CD4-positive, alpha-beta T cell treated with Interferon alpha-2 for 1 hour (primary cell): Measurements from ENCODE around the gene SLIT3.

Experiments used
- DNase-seq, 2 donors: peaks; one replicate each; pipeline ENCODE4 v3.0.0-alpha.2; 2020 to 2022

The SLIT3 gene

DNA sequence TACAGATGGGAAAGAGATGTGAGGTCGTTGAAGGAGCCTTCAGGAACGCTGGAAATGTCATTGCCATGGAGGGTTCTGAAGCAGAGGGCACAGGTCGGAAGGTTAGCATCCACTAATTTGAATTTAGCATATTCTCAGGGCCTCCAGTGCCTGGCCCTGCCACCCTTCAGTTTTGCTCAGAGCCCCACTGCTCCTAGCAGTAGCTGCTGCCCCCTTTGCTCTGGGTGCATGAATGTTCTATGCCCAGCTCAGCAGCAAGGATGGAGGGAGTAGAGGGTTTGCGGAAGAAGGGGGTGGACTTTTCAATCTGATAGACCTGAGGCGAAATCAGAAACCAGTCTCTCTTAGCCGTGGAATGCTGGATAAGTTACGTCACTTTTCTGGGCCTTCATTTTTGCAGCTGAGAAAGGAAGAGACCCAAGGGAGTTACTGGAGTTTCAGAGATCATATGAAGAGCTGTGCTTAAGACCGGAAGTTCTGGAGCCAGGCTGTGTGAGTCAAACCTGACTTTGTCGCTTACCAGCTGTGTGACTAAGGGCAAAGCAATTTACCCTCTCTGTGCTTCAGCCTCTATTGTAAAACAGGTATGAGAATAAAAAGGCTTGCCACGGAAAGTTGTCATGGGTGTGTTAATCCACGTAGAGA lies 588.5 kb downstream of the SLIT3 start:
- no peak for DNase-seq

DNA sequence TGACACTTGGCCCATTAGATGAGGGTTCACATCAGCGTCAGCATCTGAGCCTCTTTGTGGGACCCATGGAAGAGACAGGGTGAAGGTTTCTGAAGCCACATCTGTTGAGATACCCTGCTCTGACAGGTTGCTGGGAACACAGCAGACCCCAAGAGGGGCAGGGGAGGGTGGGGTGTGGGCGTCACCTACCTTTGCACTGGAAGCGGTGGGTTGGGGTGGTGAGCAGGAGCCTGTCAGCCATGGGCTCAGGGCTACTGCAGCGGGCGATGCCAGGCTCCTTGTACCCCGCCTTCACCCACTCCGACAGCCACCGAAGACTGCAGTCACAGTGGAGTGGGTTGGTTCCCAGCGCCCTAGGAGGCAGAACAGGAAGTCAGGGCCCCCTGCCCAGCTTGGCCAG lies 590.2 kb downstream of the SLIT3 start:
- DNase-seq, result no peak

DNA sequence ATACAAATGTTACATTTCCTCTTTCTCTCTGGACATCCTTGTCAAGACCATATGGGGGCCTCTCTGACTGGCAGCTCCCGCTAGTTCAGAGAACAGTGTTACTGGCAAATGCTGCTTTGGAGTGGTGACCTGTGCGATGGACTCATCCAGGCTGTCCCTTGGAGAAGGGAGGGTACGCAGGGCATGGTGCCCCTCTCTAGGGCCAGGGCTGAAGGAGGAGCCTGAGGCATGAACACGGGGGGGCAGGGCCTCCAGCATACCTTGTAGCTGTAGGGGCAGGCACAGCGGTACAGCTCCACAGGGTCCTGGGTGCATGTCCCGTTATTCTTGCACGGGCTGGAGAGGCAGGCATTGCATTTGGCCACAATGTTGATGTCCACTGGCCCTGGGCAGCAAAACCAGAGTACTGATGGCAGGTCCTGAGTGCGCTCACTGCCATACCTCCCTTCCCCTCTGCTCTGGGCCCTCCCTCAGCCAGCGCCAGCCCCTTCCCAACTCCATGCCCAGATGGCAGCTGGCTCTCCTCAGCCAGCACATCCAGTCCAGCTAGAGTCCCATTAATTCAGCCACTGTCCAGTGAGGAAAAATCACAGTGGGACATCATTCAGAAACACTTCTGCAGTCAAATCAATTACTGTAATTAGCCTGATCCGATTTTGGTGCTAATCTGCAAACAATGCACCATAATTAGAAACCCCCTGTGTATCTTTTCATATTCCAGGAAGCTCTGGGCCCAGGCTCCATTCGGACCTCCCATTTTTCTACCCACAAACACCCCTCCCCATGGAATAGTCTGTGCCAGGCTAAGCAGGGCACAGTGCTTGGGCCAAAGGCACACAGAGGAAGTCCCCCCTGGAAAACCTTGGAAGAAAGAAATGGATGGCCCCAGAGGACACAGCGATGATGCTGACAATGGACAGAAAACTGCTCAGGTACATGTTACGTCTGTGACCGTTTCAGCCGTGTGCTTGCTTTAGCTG lies 592.9 kb downstream of the SLIT3 start:
- no peak for DNase-seq

DNA sequence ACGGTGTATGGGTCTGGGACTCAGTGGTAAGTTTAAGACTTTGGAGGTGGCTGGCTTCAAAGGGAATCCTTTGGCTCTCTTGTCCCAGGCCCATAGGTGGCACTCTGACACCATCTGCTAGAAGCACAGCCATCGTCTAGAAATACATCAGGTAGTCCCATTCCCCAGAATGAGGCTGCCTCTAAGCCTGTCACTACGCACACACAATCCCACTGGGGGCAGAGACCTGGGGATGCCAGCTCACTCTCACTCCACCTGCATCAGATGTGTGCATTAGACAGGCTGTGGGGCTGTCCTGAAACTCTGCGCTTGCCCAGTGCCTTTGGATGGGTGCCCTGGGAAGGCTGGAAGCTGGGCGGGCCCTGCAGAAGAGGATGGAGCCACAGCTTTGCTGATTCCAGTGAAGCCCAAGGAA lies 594.3 kb downstream of the SLIT3 start:
- peak in 1 of 2 donors; percentile 21 for DNase-seq

DNA sequence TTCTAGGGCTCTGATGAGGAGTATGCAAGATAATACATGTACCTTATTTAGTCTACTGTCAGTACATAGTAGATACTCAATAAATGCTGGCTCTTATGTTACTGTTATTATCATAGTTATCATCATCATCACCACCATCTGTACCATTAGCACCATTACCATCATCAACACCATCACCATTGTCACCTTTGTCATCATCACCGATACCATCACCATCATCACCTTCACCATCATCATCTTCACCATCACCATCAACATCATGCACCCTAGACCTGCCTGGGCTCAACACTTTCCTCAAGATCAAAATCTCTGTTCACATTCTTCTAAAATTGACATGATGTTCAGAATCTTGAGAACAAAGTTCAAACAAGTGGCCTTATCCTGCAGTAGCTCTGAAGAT lies 595.6 kb downstream of the SLIT3 start:
- DNase-seq, result no peak

DNA sequence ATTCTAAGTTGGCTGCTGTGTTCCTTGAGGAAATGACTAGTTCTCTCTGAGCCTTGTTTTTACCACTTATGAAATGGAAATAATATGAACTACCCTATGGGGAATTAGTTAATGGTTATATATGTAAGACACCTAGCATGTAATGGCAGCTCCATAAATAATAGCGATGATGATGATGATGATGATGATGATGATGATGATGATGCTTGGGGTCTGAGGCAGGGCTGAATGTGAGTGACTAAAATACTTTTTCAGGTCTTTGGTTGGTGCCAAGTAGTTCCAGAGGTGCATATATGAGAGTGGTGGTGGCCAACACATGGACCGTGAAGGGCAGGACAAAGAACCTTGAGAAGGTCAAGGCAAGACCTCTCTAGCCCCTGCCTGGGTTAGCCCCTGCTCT lies 598.4 kb downstream of the SLIT3 start:
- DNase-seq, result no peak

DNA sequence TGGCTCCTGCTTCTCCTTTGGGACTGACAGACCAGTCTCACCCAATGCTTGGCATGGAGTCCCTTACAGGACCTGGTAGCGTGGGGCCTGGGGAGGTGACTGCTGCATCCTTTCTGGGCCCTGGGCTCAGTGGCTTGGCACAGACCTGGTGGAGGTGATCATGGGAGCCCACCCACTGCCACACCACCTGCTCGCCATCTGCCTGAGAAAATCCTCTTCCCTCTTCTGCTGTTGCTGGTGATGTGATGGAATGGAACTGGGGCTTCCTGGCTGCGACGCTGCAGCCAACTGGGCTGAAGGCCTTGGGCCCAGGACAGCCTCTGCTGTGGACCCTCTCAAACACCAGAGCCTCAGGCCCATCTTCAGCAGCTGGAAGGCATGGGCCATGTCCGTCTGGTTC lies 599.3 kb downstream of the SLIT3 start:
- no peak for DNase-seq

DNA sequence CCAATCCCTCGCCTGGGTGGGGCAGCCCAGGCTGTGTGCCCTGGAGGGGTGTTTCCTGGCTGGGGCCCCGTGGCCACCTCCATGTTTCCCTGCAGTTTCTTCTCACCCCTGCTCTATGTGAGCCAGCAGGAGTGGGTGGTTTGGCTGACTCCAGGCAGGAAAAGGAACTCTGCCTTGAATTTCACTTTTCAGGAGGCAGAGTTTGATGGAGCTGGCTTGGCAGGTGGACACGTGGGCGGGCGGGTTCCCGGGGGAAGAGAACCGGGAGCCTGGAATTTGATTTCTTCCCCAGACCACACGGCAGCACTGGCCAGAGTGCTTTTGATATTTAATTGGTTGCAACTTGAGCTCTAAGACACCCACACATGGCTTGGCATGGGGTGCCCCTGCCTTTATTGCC lies 601.9 kb downstream of the SLIT3 start:
- no peak for DNase-seq

DNA sequence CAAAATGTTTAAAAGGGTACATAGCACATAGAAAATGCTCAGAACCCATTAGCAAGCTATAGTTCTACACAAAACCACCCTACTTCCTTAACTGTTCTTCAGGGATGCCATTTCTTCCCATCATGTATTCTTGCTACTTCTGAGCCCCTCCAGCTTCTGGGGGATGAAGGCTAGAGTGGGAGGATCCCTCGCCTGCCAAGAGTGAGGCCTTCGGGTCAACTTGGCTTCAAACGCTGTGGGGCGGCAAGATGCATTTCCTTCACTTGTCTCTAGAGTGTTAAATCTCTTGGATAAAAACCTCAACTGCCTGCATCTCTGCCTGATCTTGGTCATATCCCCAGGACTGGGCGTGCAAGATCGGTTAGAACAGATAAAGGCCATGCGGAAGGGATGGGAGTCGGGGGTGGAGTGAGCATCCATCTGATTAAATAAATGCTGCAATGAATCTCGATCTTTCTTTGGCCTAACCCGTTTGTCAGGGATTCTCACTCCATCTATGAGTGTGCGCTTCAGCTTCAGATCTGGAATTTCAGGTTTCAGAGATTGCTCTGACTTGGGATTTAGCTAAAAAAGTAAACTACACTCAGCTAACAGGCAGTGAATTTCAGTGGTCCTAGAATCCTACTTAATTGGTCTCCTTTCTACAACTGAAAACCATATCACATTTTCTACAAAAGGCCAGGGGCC lies 603.8 kb downstream of the SLIT3 start:
- DNase-seq, result no peak

DNA sequence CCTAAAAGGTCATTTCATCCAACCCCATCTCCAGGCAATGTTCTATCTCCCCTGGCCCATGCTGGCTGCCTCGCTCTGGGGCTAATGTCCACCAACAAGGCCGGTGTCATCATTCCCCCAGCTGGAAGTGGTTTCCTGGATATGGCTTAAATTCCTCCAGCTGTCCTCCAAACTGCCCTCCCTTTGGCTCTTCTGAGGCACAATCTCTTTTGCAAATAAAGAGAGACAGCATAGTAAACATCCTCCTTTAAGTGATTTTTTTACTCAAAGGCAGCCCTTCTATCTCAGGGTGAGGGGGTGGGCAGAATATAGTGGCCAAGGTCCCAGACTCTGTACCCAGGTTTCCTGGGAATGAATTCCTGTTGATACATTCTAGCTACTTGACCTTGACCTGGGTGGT lies 604.3 kb downstream of the SLIT3 start:
- no peak for DNase-seq

DNA sequence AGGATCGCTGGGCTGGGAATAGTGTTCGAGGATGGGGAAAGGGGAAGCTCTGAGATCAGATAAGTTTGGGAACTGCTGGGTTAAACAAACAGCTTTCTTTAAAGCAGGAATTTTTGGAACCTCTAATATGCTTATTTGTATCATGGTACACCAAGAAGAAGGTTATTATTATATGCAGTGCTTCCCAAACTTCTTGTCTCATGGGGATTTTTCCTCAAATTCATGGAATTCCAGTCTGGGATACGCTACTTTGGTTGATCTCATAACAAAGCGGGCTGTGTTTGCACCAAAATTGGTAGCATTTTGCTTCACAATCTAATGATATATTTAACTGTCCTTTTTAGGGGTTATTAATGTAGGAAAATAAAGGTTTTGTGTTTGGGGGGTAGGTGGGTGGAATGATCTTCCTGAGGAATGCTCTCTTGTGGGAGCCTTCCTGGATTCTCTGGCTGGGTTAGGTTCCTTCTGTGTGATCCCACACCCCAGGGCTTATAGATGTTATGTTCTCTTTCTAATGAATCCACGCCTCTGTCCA lies 605.6 kb downstream of the SLIT3 start:
- DNase-seq, result no peak

DNA sequence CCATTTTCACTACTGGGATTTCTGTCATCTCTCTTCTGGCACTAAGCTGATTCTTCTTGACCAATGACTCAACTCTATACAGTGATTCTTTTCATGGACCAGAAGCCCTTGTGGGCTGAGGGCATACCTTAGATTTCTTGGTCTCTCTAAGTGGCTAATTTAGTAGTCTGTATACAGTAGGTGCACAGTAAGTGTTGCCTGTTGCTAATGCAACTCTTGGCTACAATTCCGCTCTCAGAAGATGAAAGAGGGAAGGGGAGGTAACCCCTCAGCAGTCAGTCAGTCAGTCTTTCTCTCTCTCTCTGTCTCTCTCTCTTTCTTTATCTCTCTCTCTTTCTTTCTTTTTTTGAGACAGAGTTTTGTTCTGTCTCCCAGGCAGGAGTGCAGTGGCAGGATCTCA lies 606.6 kb downstream of the SLIT3 start:
- DNase-seq, result no peak

DNA sequence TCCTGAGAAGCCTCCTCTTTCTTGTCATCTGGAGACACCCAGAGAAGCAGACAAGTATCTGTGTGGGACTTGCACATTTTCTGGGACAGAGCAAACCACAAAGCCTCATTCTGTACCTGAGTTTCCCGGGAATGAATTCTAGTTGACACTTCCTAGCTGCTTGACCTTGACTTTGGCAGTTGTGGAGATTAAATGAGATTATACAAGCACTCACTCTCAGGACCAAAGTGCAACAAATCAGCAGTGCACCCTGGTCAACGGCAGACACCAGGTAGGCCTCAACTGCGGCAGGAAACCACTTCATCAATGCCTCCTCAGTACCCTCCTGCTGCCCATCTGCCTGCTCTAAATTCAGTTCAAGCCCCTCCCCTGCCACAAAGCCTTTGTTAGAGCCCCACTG lies 607.1 kb downstream of the SLIT3 start:
- no peak for DNase-seq

DNA sequence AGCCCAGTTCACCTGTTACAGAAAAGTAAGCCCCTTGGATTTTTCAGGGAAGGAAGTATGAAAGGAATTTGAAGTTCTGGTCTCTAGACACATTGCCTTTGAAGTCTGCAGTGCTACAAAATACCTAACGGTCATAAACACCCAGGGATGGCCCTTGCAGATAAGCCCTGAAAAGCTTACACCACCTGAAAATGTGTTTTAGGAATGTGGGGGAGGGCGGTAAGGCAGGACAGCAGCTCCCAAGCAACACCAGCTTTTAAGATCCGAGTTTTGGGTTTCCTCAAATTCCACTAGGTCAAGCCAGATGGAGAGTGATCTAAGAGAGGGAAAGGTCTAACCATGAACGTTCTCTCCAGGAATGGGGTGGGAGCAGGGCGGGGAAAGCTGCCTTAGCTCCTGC lies 607.6 kb downstream of the SLIT3 start:
- no peak for DNase-seq

DNA sequence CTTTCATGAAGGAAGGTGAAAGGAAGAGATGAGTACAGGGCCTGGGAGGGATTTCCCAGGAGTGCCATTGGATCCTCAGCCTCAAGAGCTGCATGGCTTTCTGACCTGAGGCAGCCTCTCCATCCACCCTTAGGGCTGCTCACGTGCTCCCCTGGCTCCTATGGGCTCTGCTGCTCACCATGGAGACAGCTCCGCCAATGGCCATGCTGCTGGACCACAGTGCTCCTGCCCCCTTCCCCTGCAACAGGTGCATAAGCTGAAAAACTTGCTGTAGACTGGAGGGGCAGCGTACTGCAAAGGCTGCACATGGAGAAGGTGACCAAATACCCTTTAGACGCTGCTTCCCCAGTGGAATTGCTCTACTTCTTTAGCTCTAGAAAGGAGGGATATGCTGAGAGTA lies 609.0 kb downstream of the SLIT3 start:
- DNase-seq, result no peak

DNA sequence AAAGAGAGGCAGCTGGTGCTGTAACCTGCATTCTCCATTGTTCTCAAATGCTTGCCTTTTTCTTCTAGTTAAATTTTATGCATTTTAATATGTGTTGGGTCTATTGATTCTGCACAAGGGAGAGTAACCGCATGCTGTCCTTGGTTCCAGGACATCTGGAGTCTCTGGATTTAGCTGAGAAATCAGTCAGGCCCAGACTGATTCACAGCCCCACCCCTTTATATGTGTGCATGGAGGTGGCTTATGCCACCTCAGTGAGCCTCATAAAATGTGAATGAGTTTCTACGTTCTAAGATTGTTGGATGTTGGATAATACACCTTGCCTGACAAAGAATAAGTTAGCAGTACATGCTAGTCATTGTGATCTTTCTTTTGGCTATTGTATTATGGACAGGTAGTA lies 611.7 kb downstream of the SLIT3 start:
- DNase-seq, result no peak

DNA sequence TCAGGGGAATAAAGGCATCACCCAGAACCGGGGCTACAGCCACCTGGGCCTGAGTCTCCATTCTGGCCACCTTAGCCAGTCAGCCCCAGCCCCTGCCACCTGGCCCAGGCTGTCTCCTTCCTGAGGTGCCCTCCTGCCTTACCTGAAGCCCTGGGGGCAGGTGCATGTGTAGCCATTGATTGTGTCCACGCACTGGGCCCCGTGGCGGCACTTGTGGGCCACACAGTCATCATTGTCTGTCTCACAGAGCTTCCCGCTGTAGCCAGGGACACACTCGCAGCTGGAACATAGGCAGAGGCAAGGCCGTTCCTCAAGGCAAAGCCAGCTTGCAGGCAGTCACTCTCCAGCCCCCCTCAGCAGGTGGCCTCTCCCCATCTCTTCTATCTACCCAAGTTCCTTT lies 614.1 kb downstream of the SLIT3 start:
- no peak for DNase-seq

DNA sequence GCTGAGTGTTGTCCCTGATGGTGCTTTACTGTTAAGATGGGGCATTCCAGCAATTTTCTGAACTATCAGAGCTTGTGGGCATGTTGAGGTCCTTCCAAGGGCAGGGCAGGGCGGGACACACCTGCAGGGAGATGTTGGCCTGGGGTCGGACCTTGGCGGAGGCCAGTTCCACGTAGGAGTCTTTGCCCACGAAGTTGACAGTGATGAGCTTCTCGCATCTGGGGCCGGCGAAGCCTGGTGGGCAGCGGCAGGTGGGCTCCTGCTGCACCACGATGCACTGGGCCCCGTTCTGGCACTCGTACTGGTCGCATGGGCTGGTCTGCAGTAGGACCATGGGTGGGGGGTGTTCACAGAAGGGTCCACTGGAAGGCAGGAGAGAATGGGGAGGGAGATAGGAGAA lies 615.4 kb downstream of the SLIT3 start:
- no peak for DNase-seq

DNA sequence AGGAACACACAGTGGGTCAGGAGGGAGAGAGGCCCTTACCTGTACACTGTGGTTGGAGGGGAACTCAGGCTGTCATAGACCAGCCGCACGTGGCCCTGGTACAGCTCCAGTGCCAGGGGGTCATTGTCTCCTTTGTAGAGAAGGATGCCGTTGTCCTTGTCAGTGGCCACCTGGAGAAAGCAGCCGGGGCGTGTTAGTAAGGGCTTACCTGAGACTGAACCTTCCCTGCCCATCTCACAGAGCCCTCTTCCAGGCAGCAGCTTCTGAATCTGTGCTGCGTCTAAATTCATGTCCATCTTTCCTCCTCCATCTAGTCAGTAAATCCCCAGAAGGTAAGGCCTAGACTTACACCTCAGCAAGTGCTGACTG lies 617.0 kb downstream of the SLIT3 start:
- DNase-seq, result no peak

DNA sequence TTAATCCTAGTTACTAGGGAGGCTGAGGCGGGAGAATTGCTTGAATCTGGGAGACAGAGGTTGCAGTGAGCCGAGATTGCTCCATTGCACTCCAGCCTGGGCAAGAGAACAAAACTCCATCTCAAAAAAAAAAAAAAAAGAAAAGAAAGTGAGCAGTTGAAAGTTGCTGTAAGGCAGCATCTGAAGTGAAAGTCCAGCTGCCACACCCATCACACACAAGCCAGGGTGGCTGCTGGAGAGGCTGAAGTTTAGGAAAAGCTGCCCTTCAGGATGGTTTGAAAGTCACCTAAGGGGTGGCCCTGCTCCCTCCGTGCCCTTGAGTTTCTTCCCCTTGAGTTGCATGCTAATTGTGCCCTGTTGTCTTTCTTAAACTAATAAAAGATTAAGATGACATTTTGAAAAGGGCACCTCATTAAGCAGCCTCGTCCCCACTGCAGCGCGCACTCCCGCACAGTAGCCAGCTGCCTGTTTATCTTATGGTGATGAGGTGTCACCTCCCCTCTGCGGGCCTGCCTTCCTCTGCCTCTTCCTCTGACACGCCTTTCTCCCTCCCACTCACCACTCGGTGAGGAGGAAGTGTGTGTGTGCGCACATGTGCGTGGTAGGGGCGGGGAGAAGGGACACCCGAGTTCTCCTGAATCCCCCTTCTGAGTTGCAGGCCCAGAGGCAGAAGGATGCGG lies 617.6 kb downstream of the SLIT3 start:
- DNase-seq, result peak; percentile 16 to 28

DNA sequence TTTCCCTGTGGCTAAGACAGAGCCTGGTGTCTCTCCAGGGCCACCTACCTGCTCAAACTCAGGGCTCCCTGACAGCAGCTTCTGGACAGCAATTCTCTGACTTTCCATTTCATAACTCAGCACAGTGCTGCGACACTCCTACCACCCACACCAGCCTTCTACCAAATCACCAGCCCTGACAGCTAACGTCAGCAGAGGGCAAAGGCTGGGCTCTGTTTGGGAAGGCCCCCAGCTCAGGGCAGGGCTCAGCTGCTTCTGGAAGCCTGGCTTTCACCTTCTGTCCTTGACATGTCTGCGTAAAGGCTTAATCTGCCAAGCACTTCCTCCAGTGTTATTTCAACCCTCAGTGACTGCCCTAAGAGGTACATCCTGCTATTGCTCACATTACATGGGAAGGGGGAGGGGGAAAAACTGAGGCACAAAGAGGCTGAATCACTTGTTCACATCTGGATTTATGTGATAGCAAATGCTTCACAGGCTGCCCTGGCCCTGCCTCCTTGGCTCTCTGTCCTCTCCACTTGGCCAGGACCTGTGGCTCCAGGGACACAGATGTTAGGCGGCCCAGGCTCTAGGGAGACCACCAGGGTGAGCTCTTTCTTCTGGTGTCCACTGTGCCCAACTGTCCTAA lies 619.3 kb downstream of the SLIT3 start:
- DNase-seq, result no peak

DNA sequence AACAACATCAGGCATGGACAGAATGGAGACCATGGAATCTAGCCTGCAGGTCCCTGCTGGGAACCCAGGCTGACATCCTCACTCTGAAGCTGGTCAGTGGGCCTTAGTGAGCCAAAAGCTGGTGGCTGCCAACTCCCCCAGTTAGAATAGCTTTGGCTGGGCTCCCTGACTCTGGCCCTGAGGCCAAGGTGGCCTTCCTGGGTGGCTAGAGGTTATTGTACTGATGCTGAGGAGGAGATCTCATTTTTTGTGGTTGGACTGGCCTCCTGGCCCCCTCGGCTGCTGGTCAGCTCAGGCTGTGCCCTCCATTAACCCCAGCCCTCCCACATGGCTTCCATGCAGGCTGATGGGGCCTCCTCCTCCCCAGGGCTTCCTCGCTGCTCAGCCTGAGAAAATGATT lies 620.5 kb downstream of the SLIT3 start:
- DNase-seq, result no peak

DNA sequence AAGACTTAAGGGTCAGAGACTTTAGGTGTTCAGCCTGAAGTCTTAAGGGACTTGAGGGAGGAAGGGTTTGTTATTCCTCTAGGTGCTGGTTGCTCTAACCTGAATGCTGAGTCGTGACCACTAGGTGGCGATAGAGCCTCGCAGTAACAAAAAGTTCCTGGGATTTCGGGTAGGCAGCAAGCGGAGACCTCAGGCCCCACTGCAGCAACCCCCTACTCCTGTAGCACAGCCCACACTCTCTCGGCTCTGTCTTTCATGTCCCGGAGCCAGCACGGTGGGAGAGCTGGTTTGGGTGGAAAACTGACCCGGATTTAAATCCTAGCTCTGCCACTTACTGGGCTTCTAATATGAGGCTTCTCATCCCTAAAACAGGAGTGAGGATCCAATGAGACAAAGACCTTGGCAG lies 621.4 kb downstream of the SLIT3 start:
- peak; percentile 38 to 55 for DNase-seq
